Vagina (tissue), 2 donors: ENCODE measurements around the gene TTLL5.

Source experiments
- POLR2A ChIP-seq, 2 donors: fragments of 450-650 bp; IDR thresholded peaks; one replicate each; pipeline ENCODE4 v1.6.1; 2017; ENCODE audit warnings: antibody characterized with exemption in 2 of 2, mild to moderate bottlenecking in 2 of 2, moderate library complexity in 2 of 2
- TF ChIP-seq, protein P1 (sequence below), 3 experiments: fragments of 450-650 bp in 2 of 3; fragments of 200-600 bp in 1 of 3; sonication (generic) in 1 of 3; IDR thresholded peaks; one replicate each; pipeline ENCODE4 v1.5.1; 2017 to 2019; ENCODE audit warnings: antibody characterized with exemption in 3 of 3, mild to moderate bottlenecking in 2 of 3, moderate library complexity in 2 of 3

DNA sequence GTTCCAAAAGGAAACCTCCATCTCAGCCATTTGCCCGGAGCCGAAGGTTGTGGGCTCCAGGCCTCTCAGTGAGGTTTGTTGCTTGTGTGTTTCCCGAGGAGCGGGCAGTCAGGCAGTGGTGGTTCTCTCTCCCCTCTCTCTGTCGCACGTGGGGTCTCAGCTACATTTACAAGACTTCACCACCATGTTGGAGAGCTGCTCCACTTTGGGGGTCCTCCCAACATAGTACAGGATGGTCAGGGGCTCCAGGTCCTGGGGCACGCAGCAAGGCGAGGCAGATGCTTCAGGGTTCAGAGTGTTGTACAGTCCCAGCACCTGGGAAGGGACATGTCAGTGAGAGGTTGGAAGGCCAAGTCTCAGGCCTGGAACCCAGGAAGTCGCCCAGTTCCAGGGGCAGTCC is 298.0 kb downstream of the TTLL5 start:
- no peak for TF ChIP-seq POLR2A (IDR thresholded peaks at IDR 0.05)
- TF ChIP-seq, protein P1, sequence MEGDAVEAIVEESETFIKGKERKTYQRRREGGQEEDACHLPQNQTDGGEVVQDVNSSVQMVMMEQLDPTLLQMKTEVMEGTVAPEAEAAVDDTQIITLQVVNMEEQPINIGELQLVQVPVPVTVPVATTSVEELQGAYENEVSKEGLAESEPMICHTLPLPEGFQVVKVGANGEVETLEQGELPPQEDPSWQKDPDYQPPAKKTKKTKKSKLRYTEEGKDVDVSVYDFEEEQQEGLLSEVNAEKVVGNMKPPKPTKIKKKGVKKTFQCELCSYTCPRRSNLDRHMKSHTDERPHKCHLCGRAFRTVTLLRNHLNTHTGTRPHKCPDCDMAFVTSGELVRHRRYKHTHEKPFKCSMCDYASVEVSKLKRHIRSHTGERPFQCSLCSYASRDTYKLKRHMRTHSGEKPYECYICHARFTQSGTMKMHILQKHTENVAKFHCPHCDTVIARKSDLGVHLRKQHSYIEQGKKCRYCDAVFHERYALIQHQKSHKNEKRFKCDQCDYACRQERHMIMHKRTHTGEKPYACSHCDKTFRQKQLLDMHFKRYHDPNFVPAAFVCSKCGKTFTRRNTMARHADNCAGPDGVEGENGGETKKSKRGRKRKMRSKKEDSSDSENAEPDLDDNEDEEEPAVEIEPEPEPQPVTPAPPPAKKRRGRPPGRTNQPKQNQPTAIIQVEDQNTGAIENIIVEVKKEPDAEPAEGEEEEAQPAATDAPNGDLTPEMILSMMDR (IDR thresholded peaks at IDR 0.05), result no peak
